Activated T-cell treated with anti-CD3 and anti-CD28 coated beads, Interleukin-2, amount 50 U/mL, for 72 hours (primary cell): ENCODE data around the gene BANF2. TPM values are rescaled to one million over a fixed set of nuclear protein-coding genes. Genes with fewer than 3 reads are reported as not detected.

Experiments used
- ATAC-seq, 2 donors: fragments of 150-1000 bp; cut with Tn5 transposase; replicated peaks in 1 of 2; 2 replicates each; pipeline ENCODE4 v1.10.0; 2021; ENCODE audit warnings: moderate library complexity in 2 of 2, mild to moderate bottlenecking in 1 of 2
- DNase-seq, 2 donors: peaks; one replicate each; pipeline ENCODE4 v3.0.0; 2021 to 2022; ENCODE audit warnings: mixed read lengths in 1 of 2
- H3K27ac Mint-ChIP-seq: one replicate; pipeline ENCODE4 v1.8.0; 2022; ENCODE audit warnings: mild to moderate bottlenecking, moderate library complexity, mixed read lengths
- H3K27me3 Mint-ChIP-seq: one replicate; pipeline ENCODE4 v1.8.0; 2022; ENCODE audit warnings: low read depth, mixed read lengths
- H3K36me3 Mint-ChIP-seq, 2 donors: one replicate each; pipeline ENCODE4 v1.8.0; 2022; ENCODE audit warnings: mixed read lengths in 2 of 2, mild to moderate bottlenecking in 1 of 2; ENCODE audit not compliant: insufficient read depth in 2 of 2
- H3K4me1 Mint-ChIP-seq: one replicate; pipeline ENCODE4 v1.8.0; 2022; ENCODE audit warnings: low read depth, mixed read lengths
- H3K4me3 Mint-ChIP-seq, 2 donors: one replicate each; pipeline ENCODE4 v1.8.0; 2022; ENCODE audit warnings: mild to moderate bottlenecking in 2 of 2, mixed read lengths in 2 of 2, moderate library complexity in 2 of 2
- H3K9me3 Mint-ChIP-seq, 2 donors: one replicate each; pipeline ENCODE4 v1.8.0; 2022; ENCODE audit warnings: mixed read lengths in 2 of 2
- total RNA-seq, 2 donors: library from RNA; stranded (reverse); gene quantifications; one replicate each; pipeline ENCODE4 v1.2.3, GENCODE V29; 2022

Gene BANF2
- total RNA-seq, 2 donors from 2014 or later, result not detected

DNA sequence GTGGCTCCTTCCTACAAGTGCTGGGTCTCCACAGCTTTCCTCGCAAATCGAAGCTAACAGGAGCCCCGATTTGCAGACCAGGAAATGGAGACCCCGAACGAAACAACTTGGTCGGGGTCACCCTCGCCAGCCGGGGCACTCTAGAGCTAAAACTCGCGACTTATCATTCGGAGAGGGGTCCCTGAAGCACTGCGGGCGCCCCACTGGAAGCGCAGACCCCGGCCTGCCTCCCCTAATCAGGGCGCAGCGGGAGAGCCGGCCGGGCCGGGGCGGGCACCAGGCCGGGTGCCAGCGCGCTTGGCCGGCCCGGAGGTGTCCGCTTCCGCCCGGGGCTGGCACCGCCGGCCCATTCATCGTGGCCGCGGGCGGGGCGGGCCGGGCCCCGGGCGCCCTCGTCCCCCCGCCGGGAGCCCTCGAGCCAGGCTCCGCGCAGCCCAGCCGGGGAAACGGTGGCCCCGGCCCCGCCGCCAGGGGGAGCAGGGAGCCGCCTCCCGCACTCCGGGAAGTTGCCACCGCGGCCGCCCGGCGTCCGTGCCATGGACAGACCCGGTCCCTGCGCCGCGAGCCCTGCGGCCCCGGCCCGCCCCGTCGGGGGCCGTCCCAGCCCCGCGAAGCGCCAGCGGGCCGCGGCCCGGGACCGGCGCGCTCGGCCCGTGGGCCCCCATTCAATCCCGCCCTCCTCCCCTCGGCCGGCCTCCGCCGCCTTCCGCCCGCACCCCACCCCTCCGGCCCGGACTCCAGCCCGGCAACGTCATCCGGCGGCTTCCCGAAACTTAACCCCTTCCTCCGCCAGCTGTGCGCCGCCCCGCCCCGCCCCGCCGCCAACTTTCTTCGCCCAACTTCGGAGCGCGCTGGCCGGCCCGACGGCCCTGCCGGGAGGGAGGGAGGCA lies 18.7 kb upstream of the BANF2 start:
- peaks cover 2% of the 10 kb centered on the region in 2 donors for H3K36me3 Mint-ChIP-seq
- peaks cover 15% of the 10 kb centered on the region for H3K4me1 Mint-ChIP-seq
- ATAC-seq (peak; percentile 50 to 56), DNase-seq (peak; percentile 84 to 88)
- no peaks in the 10 kb centered on the region for H3K9me3 Mint-ChIP-seq
- H3K4me3 Mint-ChIP-seq, result peak overlapping the region; percentile 77 to 78
- H3K27ac Mint-ChIP-seq, result no peak overlapping the region
- H3K27me3 Mint-ChIP-seq, result peaks cover 26% of the 10 kb centered on the region

DNA sequence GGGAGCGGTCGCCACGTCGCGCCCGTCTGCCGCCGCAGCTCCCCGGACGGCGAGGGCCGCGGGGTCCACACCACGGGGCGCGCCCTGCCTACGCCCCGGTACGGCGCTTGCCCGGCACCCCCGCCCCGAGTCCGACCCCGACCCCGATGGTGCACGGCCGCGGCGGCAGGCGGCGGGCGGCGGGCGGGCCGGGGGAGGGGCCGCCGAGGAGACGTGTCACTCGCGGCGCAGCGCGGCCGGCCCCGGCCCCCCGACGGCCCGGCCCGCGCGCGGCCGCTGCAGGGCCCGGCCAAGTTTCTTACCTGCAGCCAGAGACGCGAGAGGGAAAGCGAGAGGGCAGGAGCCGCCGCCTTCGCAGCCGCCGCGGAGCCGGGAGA lies 18.1 kb upstream of the BANF2 start:
- peak; percentile 27 to 32 for ATAC-seq
- no peak for DNase-seq
- peaks cover 15% of the 10 kb centered on the region for H3K4me1 Mint-ChIP-seq
- peaks cover 33% of the 10 kb centered on the region for H3K27me3 Mint-ChIP-seq
- no peaks in the 10 kb centered on the region for H3K9me3 Mint-ChIP-seq
- peak overlapping the region; percentile 72 to 83 for H3K4me3 Mint-ChIP-seq
- peaks cover 2% of the 10 kb centered on the region in 2 donors for H3K36me3 Mint-ChIP-seq
- no peak overlapping the region for H3K27ac Mint-ChIP-seq

- H3K27me3 Mint-ChIP-seq, result peaks cover 39% of the 10 kb centered on the region
- DNase-seq (peak; percentile 97 to 98), ATAC-seq (peak; percentile 93 to 94)
- H3K9me3 Mint-ChIP-seq, result no peaks in the 10 kb centered on the region
- H3K36me3 Mint-ChIP-seq, result peaks cover 2% of the 10 kb centered on the region in 2 donors
- peak within 1 kb of the TSS; percentile 72 to 88 for H3K4me3 Mint-ChIP-seq
- H3K4me1 Mint-ChIP-seq, result peaks cover 15% of the 10 kb centered on the region
- peak within 1 kb of the TSS; percentile 59 for H3K27ac Mint-ChIP-seq
These were observed 17.5 kb upstream of the BANF2 start, which contains the start of gene RRBP1 for GRCh38 chr20:17682103-17682888. TSS of gene RRBP1 (minus strand) at chr20:17682242. CDS start at chr20:17660507, 21,735 bp downstream.

DNA sequence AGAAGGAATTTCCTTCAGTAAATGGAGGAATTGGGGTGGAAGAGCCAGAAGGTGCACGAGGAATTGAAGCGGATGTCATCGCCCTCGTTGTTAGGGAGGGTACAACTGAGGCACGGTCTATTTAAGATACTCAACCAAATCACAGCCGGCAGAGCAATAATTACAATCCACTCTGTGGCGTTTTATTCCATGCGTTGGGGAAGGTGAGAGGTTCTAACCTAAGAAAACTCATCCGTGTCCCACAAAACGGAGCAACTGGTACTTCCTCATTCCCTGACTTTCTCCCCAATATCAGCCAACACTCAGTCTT lies 16.9 kb upstream of the BANF2 start:
- H3K27me3 Mint-ChIP-seq, result peaks cover 44% of the 10 kb centered on the region
- peaks cover 15% of the 10 kb centered on the region for H3K4me1 Mint-ChIP-seq
- H3K27ac Mint-ChIP-seq, result no peak overlapping the region
- DNase-seq (no peak), ATAC-seq (no peak)
- H3K4me3 Mint-ChIP-seq, result peak overlapping the region; percentile 72 to 88
- no peaks in the 10 kb centered on the region for H3K9me3 Mint-ChIP-seq
- peaks cover 2% of the 10 kb centered on the region in 2 donors for H3K36me3 Mint-ChIP-seq

DNA sequence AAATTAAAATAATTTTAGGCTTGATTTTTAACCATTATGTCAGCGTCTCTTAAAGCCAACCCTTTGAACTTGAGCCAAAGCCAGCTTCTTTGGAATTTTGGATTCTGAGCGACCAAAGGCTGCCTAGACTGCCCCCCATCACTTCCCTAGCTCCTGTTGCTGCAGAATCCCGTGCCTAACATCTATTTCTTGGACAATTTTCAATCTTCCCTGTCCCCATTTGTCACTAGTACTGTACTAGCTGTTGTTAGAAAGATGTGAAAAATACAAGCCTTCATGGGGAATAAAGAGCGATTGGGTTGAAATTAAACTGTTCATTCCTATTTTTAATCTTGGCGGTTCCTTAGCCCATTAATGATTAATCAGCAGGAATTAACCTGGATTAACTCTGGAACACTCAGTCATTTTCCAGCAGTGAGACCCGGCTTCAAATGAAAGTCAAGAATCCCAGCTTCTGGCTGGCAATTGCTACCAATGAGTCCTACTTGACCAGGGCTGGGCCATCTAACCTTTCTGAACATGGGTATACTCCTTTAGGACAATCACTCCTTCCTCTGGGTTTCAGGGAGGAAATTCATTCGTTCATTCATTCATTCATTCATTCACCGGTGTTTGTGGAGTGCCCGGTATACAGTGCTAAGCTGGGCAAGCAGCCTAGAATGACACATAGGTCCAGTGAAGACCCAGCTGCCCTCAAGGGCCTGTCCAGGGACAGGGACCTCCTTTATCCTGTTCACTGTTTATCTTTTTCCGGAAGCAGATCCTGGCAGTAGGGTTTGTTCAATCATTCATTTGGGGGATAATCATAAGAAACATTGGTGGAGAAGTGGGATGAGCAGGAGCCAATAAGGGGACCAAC lies 16.3 kb upstream of the BANF2 start:
- H3K27ac Mint-ChIP-seq, result peak overlapping the region; percentile 83
- H3K4me1 Mint-ChIP-seq, result peaks cover 15% of the 10 kb centered on the region
- no peak for ATAC-seq
- DNase-seq, result no peak
- peaks cover 48% of the 10 kb centered on the region for H3K27me3 Mint-ChIP-seq
- peaks cover under 1 to 2% of the 10 kb centered on the region in 2 donors for H3K36me3 Mint-ChIP-seq
- H3K9me3 Mint-ChIP-seq, result no peaks in the 10 kb centered on the region
- peak overlapping the region; percentile 59 to 72 for H3K4me3 Mint-ChIP-seq

DNA sequence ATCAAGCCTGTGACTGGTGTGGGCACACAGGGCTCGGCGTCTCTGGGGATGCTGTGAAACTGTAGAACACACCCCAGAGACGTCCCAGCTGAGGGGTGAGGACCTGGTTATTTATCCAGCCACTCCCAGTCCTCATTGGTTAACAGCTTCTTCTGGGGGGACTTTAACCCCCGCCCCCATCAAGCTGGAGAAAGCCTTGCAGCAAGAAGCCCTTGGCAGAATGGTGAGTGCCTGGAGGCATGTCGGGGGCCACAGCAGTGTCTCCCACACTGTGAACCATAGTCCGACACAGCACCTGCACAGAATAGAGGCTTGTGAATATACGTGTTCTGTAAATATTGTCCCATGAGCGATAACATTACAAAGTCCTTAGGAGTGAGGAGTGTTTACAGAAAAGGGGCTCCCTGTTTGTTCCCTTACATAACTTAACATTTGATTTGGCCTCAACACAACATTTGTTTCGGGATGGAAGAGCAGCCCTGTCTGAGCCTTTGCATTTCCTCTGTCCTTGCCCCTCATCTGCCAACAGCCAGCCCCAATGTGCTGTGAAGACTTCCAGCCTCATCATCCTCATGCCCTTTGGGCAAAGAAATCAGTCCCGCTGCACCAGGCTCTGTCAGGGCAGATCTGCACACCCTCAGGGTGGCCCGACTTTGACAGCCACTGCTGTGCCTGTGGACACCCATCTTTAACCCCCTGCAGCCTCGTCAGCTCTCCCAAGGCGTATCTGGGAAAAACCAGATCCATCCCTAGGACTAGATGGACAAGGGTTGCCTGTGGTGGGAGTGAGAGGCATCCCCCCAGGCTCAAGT lies 15.5 kb upstream of the BANF2 start:
- H3K4me3 Mint-ChIP-seq, result no peak overlapping the region

GRCh38 chr20:17685168-17685567 lies 14.6 kb upstream of the BANF2 start:
- H3K9me3 Mint-ChIP-seq, result no peaks in the 10 kb centered on the region
- H3K4me3 Mint-ChIP-seq, result no peak overlapping the region
- no peak overlapping the region for H3K27ac Mint-ChIP-seq
- H3K4me1 Mint-ChIP-seq, result peaks cover 10% of the 10 kb centered on the region
- no peak for ATAC-seq
- no peak for DNase-seq
- H3K36me3 Mint-ChIP-seq, result peaks cover 0 to 2% of the 10 kb centered on the region in 2 donors
- peaks cover 48% of the 10 kb centered on the region for H3K27me3 Mint-ChIP-seq

More for the DNA sequence above, 15.5 kb upstream of the BANF2 start:
- Mint-ChIP-seq H3K27me3 (peaks cover 48% of the 10 kb centered on the region), H3K27ac (no peak overlapping the region), H3K9me3 (no peaks in the 10 kb centered on the region), H3K4me1 (peaks cover 15% of the 10 kb centered on the region), H3K36me3 (peaks cover 0 to 2% of the 10 kb centered on the region in 2 donors)
- DNase-seq (no peak), ATAC-seq (no peak)

DNA sequence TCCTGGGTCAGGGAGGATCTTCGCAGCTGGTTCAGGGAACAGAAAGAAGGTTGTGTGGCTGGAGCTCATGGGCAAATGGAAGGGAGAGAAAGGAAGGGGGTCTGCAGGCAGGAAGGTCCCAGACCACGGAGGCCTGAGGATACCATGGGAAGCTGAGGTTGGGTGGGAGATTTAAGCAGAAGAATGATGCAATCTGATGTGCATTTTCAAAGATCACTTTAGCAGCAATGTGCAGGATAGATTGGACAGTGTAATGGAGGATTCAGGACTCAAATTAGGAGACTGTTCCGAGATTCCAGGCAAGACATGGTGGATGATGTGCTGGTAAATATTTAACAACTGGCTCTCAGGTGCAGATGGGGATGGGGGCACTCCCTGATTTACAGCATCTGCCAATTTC lies 12.0 kb upstream of the BANF2 start:
- H3K36me3 Mint-ChIP-seq, result no peaks in the 10 kb centered on the region
- no peak overlapping the region for H3K27ac Mint-ChIP-seq
- DNase-seq, result no peak
- peaks cover 66% of the 10 kb centered on the region for H3K27me3 Mint-ChIP-seq
- no peak overlapping the region for H3K4me3 Mint-ChIP-seq
- ATAC-seq, result no peak
- no peaks in the 10 kb centered on the region for H3K9me3 Mint-ChIP-seq
- peaks cover 6% of the 10 kb centered on the region for H3K4me1 Mint-ChIP-seq

DNA sequence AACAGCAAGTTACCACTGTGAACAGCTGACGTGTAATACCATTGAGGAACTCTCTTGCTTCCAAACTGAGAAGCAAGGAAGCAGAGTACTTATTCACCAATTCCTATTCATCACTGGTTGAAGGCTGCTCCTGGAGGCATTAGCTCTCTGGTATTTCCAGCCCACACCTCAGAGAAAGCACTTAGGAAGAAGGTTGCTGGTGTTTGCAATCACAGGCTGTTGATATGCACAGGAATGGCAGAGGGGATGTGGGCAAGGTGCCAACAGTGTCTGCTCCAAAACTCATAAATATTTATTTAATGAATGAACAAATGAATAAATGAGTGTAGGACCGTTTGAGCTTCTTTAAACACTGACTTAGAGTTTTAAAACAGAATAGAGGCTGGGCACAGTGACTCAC lies 10.8 kb upstream of the BANF2 start:
- ATAC-seq (no peak), DNase-seq (no peak)

GRCh38 chr20:17690144-17690543 lies 9.6 kb upstream of the BANF2 start:
- H3K4me3 Mint-ChIP-seq, result no peak overlapping the region
- H3K27ac Mint-ChIP-seq, result no peak overlapping the region
- H3K9me3 Mint-ChIP-seq, result no peaks in the 10 kb centered on the region
- no peaks in the 10 kb centered on the region for H3K36me3 Mint-ChIP-seq
- ATAC-seq (no peak), DNase-seq (no peak)
- no peaks in the 10 kb centered on the region for H3K4me1 Mint-ChIP-seq
- H3K27me3 Mint-ChIP-seq, result peaks cover 59% of the 10 kb centered on the region

More for the DNA sequence above, 10.8 kb upstream of the BANF2 start:
- no peaks in the 10 kb centered on the region for H3K4me1 Mint-ChIP-seq
- no peak overlapping the region for H3K4me3 Mint-ChIP-seq
- H3K36me3 Mint-ChIP-seq, result no peaks in the 10 kb centered on the region
- no peaks in the 10 kb centered on the region for H3K9me3 Mint-ChIP-seq
- H3K27ac Mint-ChIP-seq, result no peak overlapping the region
- H3K27me3 Mint-ChIP-seq, result peaks cover 68% of the 10 kb centered on the region

- H3K4me1 Mint-ChIP-seq, result no peaks in the 10 kb centered on the region
- ATAC-seq (no peak), DNase-seq (no peak)
- no peaks in the 10 kb centered on the region for H3K36me3 Mint-ChIP-seq
- peaks cover 43% of the 10 kb centered on the region for H3K27me3 Mint-ChIP-seq
- no peak overlapping the region for H3K27ac Mint-ChIP-seq
- H3K4me3 Mint-ChIP-seq, result no peak overlapping the region
- H3K9me3 Mint-ChIP-seq, result peaks cover 0 to 1% of the 10 kb centered on the region in 2 donors
These were observed 8.0 kb upstream of the BANF2 start for GRCh38 chr20:17691758-17692157.

DNA sequence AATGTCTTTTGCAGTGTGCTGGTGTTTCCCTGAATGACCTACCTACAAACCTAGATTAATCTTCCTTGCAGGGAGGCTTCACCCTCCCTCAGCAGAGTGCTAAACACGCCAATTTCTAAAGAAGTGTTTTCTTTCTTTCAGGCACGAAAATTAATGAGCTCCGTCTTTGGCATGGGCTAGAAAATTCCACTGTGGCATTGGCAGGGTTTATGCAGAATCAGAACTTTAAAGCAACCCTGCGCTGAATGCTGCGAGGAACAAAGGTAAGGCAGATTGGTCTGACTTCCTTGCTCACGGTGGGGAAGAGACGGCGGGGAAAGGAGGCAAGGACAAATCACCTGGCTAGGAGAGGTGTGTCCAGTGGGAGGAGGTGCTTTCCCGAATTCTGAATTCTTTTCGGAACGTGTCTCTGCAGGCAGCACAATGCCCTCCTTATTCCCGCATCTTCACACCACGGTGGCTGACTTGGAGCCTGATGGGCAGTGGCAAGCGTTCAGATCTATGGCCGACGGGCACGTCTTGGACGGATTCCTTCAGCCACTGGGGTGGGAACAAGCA lies 6.2 kb upstream of the BANF2 start:
- no peak overlapping the region for H3K27ac Mint-ChIP-seq
- no peaks in the 10 kb centered on the region for H3K36me3 Mint-ChIP-seq
- peaks cover 0 to 1% of the 10 kb centered on the region in 2 donors for H3K9me3 Mint-ChIP-seq
- peaks cover 29% of the 10 kb centered on the region for H3K27me3 Mint-ChIP-seq
- no peaks in the 10 kb centered on the region for H3K4me1 Mint-ChIP-seq
- DNase-seq, result no peak
- no peak for ATAC-seq
- no peak overlapping the region for H3K4me3 Mint-ChIP-seq
